Endothelial cell of hepatic sinusoid (primary cell): Measurements from ENCODE around the gene URM1.
"Not testable (repeated sequence)": the region's sequence is repeated elsewhere in the genome, so short reads cannot be mapped to it uniquely, and the experiment has no call there.

Source experiments
- in situ Hi-C: cut with HindIII; loops from 2 replicates; pipeline ENCODE4 v1.10.0; 2017; ENCODE audit warnings: low sequenced_read_pairs

The URM1 gene

DNA sequence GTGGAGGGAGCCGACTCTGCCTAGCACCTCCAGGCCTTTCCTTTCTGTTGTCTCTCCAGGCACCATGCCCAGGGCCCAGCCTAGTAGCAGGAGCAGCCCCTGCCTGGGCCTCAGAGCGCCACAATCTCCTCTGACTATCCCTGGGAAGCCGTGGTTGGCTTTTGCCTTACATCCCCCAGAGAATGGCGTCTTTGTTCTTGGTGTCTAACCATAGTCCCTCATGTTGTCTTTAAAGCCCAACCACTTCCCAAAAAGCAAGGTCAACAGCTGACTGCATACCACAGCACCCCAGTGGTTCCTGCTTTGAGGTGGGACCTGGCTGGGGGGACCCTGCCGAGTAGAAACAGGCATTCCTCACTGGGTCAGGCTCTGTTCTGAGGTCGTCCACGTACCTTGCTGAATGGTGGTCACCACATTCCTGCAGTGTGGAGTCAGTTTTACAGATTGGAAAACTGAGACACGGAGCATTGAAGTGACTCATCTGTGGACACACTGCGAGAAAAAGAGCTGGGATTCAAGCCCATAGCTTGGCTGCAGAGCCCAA, 35.7 kb downstream of the URM1 start:
- in situ Hi-C loops = no loop called here

DNA sequence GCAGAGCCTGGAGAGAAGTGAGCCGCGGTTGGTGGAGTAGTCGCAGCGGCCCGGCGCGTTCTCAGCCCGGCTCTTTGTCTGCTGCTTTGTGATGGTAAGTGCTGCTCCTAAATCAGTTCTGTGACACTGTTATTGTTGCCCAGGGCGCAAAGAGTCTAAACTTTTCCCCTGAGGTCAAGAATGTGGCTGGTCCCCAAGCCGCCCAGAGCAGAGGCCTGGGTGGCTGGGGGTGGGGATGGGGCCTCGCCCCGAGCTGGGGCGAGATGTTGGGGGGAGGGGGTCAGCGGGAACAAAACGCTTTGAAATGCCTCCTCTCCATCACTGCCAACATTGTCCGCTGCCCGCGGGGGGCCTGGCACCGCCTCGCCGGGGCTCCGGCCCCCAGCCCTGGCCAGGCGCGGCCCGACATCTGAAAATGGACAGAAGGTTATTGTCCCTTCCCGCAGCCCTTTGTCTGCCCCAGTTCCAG, 37.8 kb downstream of the URM1 start:
- in situ Hi-C loops = no loop called here

DNA sequence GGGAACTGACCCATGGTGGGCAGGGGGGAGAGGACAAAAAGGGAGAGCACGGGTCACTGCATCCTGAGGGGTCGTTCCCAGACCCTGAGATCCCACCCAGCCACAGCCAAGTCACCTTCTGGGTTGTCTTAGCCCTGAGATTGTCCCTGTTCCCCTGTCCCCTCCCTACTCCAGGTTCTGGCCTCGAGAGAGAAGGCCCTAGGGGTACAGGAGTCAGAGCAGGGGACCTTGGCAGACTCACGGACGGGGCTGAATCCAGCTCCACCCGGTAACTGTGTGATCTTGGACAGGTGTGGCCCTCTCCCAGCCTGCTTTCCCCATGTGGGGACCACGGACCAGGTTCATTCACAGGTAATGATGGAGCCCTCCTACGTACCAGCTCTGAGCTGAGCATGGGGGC, 38.3 kb downstream of the URM1 start:
- in situ Hi-C loops = no loop called here

DNA sequence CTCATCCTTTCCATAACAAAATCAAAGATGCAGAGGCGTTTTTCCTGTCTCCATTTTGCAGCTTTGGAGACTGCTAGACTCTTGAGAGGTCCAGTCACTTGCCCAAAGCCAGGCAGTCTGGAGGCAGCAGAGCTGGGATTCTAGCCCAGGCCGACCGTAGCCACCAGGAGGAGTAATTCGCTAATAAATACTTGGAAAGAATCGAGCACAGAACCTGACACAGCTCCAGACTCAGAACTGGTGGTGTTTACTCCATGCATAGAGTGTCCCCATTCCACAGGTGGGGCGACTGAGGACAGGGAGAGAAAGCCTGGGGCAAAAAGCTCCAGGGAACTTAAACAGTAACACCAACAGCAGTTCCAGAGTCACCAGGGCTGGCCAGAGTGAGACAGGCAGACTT, 38.8 kb downstream of the URM1 start:
- in situ Hi-C loops = no loop called here

DNA sequence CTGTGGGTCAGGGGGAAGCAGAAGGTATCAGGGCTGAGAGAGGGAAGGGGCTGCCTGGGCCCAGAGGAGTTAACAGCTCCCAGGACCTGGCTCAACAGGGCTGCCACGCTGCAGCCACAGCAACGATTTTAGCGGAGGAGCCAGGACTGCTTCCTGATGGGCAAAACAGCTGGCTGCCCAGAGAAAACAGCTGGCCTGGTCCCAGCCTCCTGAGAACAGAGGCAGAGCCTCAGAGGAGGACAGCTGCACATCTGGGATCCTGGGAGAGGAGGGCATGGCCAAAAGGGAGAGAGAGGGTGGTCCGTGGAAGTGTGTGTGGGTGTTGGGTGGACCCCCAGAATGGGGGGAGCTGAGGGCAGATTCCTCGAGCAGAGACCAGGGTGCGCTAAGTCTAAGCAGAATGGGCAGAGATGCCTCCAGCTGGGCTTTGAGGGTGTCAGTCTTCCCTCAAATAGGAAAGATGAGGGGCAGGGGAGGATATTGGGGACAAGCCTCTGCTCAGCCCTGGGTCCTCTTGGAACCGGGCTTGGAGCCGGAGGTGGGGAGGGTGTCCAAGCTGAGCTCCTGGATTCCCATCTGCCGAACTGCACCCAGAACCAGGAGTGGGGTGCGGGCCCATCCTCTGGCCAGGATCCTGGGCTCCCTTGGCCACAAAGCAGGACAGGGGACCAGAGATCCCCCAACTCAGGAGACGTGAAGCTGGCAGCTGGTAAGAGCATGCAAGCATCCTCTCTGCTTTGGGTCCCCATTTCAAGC, 40.4 kb downstream of the URM1 start:
- in situ Hi-C loops = no loop called here

DNA sequence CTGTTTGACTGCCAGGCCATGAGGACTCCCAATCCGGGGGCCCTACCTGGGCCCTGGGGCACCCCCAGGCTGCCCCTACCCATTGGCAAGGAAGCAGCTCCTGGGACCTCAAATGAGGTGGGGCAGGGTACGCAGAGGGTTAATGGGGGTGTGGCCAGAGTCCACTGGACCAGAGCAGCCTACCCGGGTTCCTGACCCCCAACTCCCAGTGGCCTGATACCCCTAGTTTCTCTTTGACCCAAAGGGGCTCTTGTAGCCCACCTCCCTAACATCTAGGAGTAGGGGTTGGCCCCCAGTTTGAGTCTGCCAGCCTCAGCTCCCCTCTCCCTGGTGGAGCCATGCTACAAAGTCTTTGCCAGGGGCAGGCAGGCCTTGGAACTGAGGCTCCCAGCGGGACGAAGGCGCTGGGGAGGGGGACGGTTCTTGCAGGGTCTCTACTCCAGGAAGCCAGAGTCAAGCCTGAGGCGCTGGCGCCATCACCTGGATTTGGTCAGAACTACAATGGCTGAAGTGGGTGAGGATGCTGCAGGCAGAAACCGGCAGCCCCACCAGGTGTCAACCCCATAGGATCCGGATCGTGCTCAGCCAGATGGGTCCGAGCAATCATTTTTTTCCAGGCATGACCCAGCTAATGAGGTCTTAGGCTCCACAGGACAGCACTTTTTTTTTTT, 41.1 kb downstream of the URM1 start:
- in situ Hi-C loops = no loop called here

DNA sequence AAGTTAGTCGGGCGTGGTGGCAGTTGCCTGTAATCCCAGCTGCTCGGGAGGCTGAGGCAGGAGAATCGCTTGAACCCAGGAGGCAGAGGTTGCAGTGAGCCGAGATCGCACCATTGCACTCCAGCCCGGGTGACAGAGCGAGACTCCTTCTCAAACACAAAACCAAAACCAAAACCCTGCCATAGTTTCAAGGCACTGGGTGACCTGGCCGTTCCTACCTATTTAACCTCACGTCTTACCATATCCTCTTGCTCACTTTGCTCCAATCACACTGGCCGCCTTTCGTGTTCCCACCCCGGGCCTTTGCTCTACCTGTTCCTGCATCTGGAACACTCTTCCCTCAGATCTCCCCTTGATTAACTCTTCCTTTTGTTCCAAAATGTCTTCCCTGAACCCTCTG, 42.6 kb downstream of the URM1 start:
- in situ Hi-C loops = not testable (repeated sequence)

DNA sequence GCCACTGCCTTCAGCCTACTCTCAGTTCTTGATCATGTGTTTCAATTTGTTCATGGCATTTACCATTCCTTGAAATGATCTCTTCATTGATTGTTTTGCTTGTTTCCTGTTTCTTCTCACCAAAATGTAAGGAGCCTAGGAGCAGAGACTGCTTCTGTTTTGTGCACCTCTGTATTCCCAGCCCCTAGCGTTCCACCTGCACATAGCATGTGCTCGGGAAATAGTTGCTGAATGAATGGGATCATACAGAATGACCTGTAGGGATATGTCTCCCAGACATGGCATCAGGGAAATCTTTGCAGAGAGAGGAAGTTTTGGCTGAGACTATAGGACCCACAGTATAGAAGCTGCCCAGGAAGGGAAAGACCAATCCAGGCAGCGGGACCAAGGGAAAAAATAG, 43.3 kb downstream of the URM1 start:
- in situ Hi-C loops = no loop called here

DNA sequence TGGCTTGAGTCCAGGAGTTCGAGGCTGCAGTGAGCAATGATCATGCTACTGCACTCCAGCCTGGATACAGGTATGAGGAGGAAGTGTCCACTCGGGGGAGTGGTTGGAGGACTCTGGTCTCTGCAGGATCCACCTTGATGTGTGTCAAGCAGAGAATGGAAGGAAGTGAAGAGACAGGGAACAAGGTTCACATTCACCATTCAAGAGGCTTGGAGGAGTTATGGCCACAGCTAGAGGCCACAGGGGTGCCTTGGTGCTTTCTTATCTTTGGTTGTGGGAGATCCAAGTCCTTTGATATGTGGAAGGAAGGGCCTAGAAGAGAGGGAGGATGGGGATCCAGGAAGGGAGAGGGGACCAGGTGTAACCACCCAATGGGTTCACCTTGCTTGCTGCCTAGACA, 44.1 kb downstream of the URM1 start:
- in situ Hi-C loops = no loop called here

DNA sequence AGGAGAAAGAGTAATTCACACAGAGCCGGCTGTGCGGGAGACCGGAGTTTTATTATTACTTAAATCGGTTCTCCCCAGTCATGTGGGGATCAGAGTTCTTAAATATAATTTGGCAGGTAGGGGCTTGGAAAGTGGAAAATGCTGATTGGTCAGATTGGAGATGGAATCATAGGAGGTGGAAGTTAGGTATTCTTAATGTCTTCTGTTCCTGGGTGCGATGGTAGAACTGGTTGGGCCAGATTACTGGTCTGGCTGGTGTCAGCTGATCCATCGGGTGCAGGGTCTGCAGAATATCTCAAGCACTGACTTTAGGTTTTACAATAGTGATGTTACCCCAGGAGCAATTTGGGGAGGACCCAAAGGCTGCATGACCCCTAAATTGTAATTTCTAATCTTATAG, 44.8 kb downstream of the URM1 start:
- in situ Hi-C loops = no loop called here

DNA sequence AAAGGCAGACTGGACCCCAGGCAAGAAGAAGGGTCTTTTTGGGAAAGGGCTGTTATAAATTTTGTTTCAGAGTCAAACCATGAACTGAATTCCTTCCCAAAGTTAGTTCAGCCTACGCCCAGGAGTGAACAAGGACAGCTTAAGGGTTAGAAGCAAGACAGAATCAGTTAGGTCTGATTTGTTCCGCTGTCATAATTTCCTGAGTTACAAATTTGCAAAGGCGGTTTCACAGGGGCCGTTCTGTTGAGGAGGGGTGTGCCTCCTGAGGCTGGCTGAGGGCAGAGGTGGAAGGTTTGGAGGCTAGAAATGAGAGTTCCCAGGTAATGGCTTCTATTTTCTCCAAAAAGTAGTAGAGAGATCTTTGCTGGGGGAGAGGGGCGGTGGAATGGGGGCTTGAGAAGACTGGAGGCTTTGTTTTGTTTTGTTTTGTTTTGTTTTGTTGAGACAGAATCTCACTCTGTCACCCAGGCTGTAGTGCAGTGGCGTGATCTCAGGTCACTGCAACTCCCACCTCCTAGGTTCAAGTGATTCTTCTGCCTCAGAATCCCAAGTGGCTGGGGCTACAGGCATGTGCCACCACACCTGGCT, 45.4 kb downstream of the URM1 start:
- in situ Hi-C loops = no loop called here

DNA sequence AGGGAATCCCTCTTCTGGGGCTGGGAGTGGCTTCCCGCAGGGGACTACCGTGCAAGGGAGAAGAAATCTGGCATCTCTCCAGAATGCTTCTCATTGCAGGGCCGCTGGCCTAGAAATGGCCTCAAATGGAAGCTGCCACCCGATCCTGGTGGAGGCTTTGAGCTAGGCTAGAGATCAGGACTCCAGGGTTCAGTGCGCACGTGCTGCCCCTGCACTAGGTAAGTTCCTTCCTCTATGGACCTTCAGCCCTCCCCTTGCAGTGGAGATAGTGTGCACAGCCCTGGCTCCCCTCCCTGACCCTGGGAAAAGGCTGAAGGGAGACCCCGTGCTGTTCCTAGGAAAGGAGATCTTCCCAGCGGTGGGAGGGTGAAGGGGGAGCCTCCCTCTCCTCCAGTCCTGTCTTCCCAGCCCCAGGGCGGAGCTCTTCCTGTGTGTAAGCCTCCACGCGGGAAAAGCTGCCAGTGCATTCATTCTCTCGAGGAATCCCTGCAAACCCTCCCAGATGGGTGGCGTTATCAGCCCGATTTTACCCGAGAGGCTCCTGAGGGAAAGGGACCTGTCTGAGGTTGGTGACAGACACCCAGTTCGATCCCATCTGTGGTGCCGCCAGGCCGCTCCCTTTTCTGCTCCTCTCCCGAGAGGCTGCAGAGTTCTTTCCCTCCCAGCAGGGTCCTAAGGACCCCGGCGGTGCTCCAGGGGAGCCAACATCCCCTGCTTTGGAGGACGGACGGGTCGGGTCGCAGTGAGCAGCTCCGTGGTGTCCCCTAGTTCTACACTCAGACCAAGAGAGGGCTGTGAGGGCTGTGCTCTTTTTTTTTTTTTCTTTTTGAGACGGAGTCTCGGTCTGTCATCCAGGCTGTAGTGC, 48.1 kb downstream of the URM1 start:
- in situ Hi-C loops = no loop called here

DNA sequence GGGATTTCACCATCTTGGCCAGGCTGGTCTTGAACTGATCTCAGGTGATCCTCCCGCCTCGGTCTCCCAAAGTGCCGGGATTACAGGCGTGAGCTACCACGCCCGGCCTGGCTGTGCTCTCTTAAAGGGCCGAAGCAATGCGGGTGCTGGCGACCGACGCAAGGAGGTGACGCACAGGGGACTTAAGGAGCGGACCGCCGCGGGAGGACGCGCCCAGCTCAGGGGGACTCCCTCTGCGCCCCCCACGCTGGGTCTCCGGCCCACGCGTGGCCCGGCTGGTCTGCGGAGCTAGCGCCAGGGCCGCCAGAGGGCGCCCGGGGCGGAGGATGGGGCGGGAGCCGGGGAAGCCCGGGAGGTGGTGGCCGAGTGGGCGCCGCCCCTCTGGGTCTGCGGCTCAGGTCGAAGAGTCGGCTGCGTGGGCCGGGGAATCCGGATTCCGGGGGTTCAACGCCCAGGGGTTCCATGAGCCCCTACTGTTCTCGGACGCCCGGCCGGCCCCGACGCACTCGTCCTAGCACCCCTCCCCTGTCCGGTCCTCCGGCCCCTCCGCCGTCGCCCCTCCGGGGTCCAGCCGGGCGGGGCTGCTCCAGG, 49.0 kb downstream of the URM1 start:
- in situ Hi-C loops = no loop called here

DNA sequence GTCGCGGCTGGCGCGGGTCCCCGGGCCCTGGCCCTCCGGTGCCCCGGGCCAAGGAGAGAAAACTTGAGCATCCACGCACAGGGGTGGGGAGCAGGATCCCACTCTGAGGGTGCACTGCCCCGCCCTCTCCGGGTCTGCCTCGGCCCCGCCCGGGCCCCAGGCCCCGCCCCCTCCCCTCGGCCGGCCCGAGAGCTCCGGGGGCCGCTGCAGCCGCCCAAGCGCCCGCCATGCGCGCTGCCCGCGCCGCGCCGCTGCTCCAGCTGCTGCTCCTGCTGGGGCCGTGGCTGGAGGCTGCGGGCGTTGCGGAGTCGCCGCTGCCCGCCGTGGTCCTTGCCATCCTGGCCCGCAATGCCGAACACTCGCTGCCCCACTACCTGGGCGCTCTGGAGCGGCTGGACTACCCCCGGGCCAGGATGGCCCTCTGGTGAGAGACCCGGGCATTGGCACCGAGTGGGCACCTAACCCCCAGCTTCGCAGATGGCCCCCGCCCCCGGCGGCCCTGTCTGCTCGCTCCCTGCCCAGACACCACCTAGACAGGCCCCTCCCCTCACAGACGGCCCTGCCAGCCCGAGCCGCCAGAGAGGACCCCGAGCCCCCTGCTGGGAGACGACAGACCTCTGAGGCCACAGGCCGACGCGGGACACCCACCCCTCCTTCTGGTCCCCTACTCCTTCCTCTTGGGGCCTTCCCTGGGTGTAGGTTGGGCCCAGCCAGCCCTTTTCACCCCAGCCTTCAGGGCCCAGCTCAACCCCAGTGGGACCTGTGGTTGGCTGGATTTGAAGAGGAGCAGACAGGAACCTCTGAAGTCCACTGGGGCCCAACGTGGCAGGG, 49.7 kb downstream of the URM1 start, which contains the start of gene CERCAM:
TSS of gene CERCAM (plus strand) at position 207 of the 831 bp plus-strand sequence. CDS start at position 228, 21 bp downstream.
- in situ Hi-C loops = no loop called here

DNA sequence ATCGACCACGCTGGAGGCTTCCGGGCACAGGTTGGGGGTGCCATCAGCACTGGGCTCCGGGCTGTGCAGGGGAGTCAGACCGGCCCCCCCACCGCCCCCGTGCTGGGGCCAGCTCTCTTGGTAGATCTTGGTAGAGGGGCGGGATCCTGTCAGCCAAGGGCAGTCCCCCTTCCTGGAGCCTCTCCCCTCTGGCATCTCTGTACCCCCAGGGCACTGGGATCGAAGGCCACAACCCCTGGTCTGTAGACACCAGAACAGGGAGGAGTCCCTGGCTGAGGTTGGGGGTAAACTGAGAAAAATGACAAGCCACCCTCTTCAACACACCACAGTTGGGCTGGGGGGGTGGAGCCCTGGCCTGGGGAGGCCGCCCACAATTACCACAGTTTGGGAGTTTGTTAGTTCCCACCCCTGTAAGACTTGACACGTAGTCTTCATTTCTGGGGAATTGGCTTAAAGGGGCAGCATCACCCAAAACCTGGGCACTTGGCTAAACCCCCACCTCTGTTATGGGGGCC, 50.4 kb downstream of the URM1 start:
- in situ Hi-C loops = no loop called here

DNA sequence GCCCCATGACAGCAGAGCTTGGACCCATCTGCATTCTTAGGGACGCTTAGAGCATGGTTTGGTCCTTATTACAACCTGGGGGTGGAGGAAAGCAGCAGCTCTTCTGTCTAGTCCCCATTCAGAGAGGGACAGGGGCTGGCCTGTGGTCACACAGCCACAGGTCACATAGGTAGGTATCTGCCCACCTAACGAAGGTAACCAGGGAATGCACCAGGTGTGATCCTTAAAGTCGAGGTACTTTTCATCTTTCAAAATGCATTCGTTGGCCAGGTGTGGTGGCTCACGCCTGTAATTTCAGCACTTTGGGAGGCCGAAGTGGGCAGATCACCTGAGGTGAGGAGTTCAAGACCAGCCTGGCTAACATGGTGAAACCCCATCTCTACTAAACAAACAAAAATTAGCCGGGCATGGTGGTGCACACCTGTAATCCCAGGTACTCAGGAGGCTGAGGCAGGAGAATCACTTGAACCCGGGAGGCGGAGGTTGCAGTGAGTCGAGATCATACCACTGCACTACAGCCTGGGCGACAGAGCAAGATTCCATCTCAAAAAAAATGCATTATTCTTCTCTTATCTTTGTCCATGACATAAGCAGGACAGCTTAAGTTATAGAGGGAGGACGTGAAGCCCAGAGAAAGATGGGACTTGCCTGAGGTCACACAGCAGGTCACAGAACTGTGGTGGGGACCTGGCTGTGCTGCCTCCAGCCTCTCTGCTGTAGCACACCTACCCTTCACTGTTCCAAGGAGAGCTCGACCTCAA, 51.0 kb downstream of the URM1 start:
- in situ Hi-C loops = not testable (repeated sequence)

DNA sequence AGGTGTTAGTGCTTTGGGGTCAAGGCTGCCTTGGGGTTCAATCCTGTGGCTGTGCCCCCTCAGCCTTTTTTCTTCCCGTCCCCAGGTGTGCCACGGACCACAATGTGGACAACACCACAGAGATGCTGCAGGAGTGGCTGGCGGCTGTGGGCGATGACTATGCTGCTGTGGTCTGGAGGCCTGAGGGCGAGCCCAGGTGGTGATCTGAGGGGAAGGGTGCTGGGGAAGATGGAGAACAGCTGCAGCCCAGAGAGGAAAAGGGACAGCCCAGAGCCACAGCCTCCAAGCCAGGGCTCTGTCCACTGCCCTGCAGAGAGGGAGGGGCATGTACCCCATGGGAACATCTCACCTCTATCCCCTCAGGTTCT, 51.6 kb downstream of the URM1 start:
- in situ Hi-C loops = no loop called here

DNA sequence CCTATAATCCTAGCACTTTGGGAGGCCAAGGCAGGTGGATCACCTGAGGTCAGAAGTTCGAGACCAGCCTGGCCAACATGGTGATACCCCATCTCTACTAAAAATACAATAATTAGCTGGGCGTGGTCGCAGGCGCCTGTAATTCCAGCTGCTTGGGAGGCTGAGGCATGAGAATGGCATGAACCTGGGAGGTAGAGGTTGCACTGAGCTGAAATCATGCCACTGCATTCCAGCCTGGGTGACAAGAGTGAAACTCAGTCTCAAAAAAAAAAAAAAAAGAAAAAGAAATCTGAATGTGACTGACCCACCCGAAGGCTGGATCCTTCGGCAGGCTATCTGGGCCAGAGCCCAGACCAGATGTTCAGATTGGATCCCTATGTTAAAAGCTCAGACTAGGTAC, 52.2 kb downstream of the URM1 start:
- in situ Hi-C loops = not testable (repeated sequence)
